GM10847 (cell line): ENCODE results near the gene STK38.

Experiments
- POLR2A ChIP-seq: IDR thresholded peaks from 2 replicates; pipeline ENCODE4 v1.6.1; 2011; ENCODE audit not compliant: insufficient read length; ENCODE audit errors: extremely low read depth

Gene STK38

GRCh38 chr6:36546920-36547645 lies at the start of gene STK38:
STK38 (minus strand) TSS chr6:36547479; CDS start chr6:36540202, 7,277 bp downstream.
- peak; percentile 94 for TF ChIP-seq POLR2A

GRCh38 chr6:36596356-36596755 lies 49.1 kb upstream of the STK38 start:
- TF ChIP-seq POLR2A: no peak

DNA sequence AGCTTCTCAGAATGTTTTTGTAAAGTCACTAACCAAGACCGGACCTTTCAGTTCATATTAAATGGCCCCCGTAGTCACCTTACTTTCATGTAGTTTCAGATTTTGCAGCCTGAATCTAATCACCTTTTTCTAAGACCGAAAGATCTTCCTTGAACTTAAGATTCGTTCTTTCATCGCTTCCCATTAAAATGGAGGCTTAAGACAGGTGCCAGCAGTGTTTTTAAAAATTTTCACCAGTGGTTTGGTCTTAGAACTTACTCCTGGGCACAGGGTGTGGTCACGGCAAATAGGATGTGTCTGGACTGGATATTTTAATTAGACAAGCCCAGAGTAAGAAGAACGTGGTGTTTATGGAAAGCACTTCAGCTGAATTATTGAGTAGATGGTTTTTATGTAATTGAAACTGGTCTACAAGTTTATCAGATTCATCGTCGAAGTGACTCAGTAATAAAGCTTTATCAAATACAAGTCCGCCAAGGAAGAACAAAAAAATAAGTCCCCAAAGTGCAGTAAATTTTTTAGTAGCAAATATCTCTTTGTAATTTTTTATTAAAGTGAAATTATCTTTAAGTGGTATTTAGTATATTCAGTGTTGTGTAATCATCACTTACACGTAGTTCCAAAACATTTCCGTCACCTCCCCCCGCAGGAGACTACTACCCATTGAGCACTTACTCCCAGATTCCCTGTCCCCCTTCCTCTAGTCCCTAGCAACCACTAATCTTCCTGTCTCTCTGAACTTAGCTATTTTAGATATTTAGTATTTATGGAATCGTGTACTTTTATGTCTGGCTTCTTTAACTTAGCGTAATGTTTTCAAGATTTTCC lies 47.8 kb upstream of the STK38 start:
- no peak for TF ChIP-seq POLR2A

DNA sequence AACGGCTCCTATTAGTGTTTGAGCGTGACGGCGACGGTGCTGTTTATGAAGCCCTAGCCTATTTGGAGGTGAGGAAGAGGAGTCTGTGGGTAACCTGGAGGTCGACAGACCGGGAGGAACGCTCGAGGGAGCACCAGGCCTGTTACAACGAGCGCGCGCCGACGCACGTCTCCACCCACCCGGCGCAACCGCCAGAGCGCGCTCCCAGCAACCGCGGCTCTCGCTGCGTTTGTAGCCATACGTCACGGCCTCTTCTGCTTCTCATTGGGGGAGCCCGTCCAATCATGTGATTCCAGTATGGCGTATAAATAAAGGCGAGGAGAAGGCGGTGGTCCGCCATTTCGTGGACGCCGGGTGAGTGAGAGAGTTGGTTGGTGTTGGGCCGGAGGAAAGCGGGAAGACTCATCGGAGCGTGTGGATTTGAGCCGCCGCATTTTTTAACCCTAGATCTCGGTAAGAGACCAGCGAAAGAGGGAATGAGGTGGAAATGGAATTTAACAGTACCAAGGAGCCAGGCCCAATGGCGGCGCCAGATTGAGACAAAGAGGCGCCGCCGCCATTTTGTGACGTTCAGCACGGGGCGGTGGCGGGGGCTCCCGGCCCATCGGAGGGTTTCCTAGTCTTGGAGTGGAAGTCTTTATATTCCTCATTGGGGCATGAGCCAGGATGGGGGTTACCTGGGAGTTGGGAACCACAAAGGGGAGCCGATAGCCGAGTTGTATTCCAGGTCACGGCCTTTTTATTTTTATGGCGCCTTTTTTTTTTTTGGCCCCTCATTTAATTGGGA lies 46.9 kb upstream of the STK38 start, which contains the start of gene SRSF3:
TSS of gene SRSF3 (plus strand) at position 334 of the 787 bp plus-strand sequence. CDS start 2,401 bp downstream, outside the sequence.
- peak; percentile 99 for TF ChIP-seq POLR2A

DNA sequence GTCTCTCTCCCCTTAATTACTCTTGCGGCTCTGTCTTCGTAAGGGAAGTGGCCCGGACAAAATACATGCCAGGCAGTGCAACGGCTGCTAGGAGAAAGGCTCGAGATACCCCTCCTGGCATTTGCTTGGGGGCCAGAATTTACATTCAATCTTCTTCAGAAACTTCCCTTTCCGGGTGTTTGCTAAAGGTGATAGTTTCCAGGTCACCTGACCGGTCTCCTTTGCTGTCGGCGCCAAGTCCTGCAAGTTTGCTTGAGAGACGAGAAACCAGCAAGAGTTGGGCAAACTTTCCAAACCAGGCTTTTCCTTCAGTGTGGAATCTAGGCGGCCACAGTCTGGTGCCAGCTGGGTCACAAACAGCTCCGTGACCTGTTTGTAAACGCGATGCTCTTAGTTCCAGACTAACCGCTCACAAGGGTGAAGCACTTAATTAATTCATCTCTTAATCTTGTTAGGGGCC lies 46.3 kb upstream of the STK38 start:
- no peak for TF ChIP-seq POLR2A

- TF ChIP-seq POLR2A: no peak
These were observed 45.0 kb upstream of the STK38 start for GRCh38 chr6:36592221-36592655.

- no peak for TF ChIP-seq POLR2A
These were observed 43.0 kb upstream of the STK38 start for GRCh38 chr6:36590237-36590636.

- no peak for TF ChIP-seq POLR2A
These were observed 39.3 kb upstream of the STK38 start for GRCh38 chr6:36586606-36587005.

- no peak for TF ChIP-seq POLR2A
These were observed 34.4 kb upstream of the STK38 start for GRCh38 chr6:36581716-36582115.

- no peak for TF ChIP-seq POLR2A
These were observed 32.9 kb upstream of the STK38 start for GRCh38 chr6:36580184-36580526.

- no peak for TF ChIP-seq POLR2A
These were observed 31.2 kb upstream of the STK38 start for GRCh38 chr6:36578431-36578830.

GRCh38 chr6:36578030-36578429 lies 30.8 kb upstream of the STK38 start:
- TF ChIP-seq POLR2A: no peak

DNA sequence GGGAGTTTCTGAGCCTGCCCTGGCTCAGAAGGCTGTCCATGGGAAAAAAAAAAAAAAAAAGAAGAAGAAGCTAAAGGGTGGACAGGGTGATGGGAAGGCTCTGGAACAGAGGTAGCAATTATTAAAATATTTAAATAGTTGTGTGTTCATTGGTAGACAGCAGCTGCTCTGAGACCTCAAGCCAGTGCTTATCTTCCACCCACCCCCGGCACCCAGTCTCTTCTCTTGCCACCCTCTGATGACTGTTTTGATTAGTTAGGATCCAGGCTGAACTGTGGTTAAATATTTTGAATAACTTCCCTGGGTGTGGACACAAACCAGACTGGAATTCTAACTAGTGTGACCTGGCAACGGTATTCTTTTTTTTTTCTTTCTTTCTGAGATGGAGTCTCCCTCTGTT lies 30.0 kb upstream of the STK38 start:
- no peak for TF ChIP-seq POLR2A

DNA sequence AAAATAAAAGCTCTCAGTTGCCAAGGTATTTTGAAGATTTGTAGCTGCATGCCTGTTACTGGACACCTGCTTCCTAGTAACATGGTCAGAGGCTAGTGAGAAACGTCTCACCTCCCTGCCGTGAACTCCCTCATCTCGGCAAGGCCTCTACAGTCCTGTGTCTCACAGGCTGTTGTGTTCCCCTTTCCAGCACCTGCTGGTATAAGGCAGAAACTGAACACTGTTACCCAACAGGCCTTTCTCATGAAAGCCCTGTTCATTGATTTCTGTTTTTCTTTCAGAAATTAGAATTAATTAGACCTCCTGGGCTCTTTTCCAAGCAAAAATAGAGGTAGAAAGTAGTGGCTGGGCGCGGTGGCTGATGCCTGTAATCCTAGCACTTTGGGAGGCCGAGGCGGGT lies 29.3 kb upstream of the STK38 start:
- TF ChIP-seq POLR2A: no peak

DNA sequence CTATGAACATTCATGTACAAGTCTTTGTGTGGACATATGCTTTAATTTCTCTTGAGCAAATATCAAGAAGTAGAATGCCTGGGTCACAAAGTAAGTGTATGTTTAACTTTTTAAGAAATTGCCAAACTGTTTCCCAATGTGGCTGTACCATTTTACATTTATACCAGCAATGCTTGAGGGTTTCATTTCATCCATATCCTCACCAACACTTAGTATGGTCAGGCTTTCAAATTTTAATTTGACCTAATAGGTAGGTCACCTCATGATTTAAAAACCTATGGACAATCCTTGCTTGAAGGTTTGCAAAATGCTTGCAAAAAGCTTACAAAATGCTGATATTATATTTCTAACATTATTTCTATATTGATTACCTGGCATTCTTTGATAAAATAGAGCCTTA lies 27.4 kb upstream of the STK38 start:
- TF ChIP-seq POLR2A: no peak
